K562 (cell line): ENCODE measurements around the gene PEAR1. TPM values are rescaled to one million over a fixed set of nuclear protein-coding genes. Genes with fewer than 3 reads are reported as not detected.

Experiments used
- BCLAF1 ChIP-seq, 2 experiments: fragments of 450-650 bp in 1 of 2; IDR thresholded peaks; 2 replicates each; pipeline ENCODE4 v1.6.1; 2011 to 2017; ENCODE audit warnings: low read depth in 2 of 2, antibody characterized with exemption in 1 of 2, borderline replicate concordance in 1 of 2, low read length in 1 of 2, mild to moderate bottlenecking in 1 of 2, mixed read lengths in 1 of 2; ENCODE audit not compliant: control insufficient read depth in 1 of 2
- BCOR ChIP-seq: fragments of 450-650 bp; IDR thresholded peaks from 2 replicates; pipeline ENCODE4 v1.6.1; 2016
- CBX8 ChIP-seq: fragments of 200-600 bp; sonication (generic); IDR thresholded peaks from 2 replicates; pipeline ENCODE4 v1.6.1; 2012; ENCODE audit warnings: borderline replicate concordance, mixed run types, low read depth, mild to moderate bottlenecking, moderate library complexity, mixed read lengths, low read length, control low read depth, inconsistent platforms; ENCODE audit not compliant: poor library complexity, severe bottlenecking; ENCODE audit errors: extremely low read depth
- CHD4 ChIP-seq: fragments of 200-600 bp; sonication (generic); IDR thresholded peaks from 3 replicates; pipeline ENCODE4 v1.6.1; 2012; ENCODE audit warnings: low read depth, mild to moderate bottlenecking, mixed read lengths, low read length, inconsistent platforms; ENCODE audit not compliant: insufficient read depth, insufficient replicate concordance, poor library complexity, severe bottlenecking
- HEY1 ChIP-seq: fragments of 250-450 bp; sonication (Bioruptor Pico); IDR thresholded peaks from 2 replicates; pipeline ENCODE4 v1.5.0; 2020; ENCODE audit warnings: mild to moderate bottlenecking, moderate library complexity, borderline replicate concordance
- LCOR ChIP-seq: sonication (generic); formaldehyde crosslinking; IDR thresholded peaks from 2 replicates; pipeline ENCODE4 v1.8.0; 2022; ENCODE audit warnings: mild to moderate bottlenecking, missing genetic modification reagents
- LEF1 ChIP-seq: fragments of 450-650 bp; IDR thresholded peaks from 2 replicates; pipeline ENCODE4 v1.6.1; 2016; ENCODE audit warnings: mild to moderate bottlenecking
- MEIS2 ChIP-seq: fragments of 450-650 bp; IDR thresholded peaks from 2 replicates; pipeline ENCODE4 v1.6.1; 2014; ENCODE audit warnings: mild to moderate bottlenecking; ENCODE audit not compliant: partially characterized antibody
- NCOA6 ChIP-seq: fragments of 450-650 bp; IDR thresholded peaks from 2 replicates; pipeline ENCODE4 v1.6.1; 2017; ENCODE audit warnings: mild to moderate bottlenecking
- STAT5A ChIP-seq: IDR thresholded peaks from 2 replicates; pipeline ENCODE4 v1.6.1; 2012; ENCODE audit warnings: low read length, inconsistent platforms, borderline replicate concordance
- TAF7 ChIP-seq: fragments of 450-650 bp; IDR thresholded peaks from 2 replicates; pipeline ENCODE4 v1.6.1; 2016; ENCODE audit warnings: missing genetic modification characterization, missing compliant biosample characterization
- ZNF280A ChIP-seq: fragments of 450-650 bp; IDR thresholded peaks from 2 replicates; pipeline ENCODE4 v1.6.1; 2018; ENCODE audit warnings: mild to moderate bottlenecking, low read depth; ENCODE audit not compliant: partially characterized antibody
- ZNF707 ChIP-seq: fragments of 250-450 bp; sonication (Bioruptor Pico); conservative IDR thresholded peaks from 2 replicates; pipeline ENCODE4 v1.8.0; 2022; ENCODE audit warnings: inconsistent platforms, mild to moderate bottlenecking, moderate library complexity
- polyA plus RNA-seq, 8 experiments: library from polyadenylated mRNA; depleted of rRNA in 4 of 8; stranded (reverse) in 5 of 8; unstranded in 3 of 8; fragments of >200 nt; fragmentation: Nextera tagmentation in 2 of 8; fragmentation: Illumina TruSeq in 1 of 8; extraction: Ambion mirVana in 2 of 8; extraction: Trizol in 1 of 8; gene quantifications; 2 replicates each; pipeline versions ENCODE4 v1.2.1 to v1.2.3, GENCODE V29; 2011 to 2014; ENCODE audit warnings: inconsistent platforms in 1 of 8, missing spikeins in 1 of 8
- total RNA-seq, 7 experiments: library from RNA; depleted of rRNA in 6 of 7; stranded (reverse); fragments of >200 nt in 6 of 7; fragmentation: Illumina TruSeq in 2 of 7; extraction: Trizol in 2 of 7; gene quantifications; 2 replicates each; pipeline versions ENCODE4 v1.2.1 to v1.2.3, GENCODE V29; 2011 to 2021; ENCODE audit warnings: low replicate concordance in 1 of 7
- TF ChIP-seq, protein P1 (sequence below): sonication (generic); formaldehyde crosslinking; IDR thresholded peaks from 2 replicates; pipeline ENCODE4 v1.8.1; 2022; ENCODE audit warnings: missing genetic modification reagents
- TF ChIP-seq, protein P2 (sequence below): fragments of 150-350 bp; IDR thresholded peaks from 2 replicates; pipeline ENCODE4 v1.6.1; 2014; ENCODE audit warnings: low read depth, mild to moderate bottlenecking, low read length, borderline replicate concordance
- TF ChIP-seq, protein P3 (sequence below): fragments of 450-650 bp; conservative IDR thresholded peaks from 2 replicates; pipeline ENCODE4 v1.6.1; 2016; ENCODE audit warnings: missing genetic modification characterization, low read depth, mild to moderate bottlenecking, control low read depth, missing compliant biosample characterization

The PEAR1 gene
- total and polyA plus RNA-seq, 9 of the 15 experiments (the other 6 are each of a cell fraction or from before 2014, with no cell fraction given) = 0.87 to 13.9 (median 6.1) TPM

DNA sequence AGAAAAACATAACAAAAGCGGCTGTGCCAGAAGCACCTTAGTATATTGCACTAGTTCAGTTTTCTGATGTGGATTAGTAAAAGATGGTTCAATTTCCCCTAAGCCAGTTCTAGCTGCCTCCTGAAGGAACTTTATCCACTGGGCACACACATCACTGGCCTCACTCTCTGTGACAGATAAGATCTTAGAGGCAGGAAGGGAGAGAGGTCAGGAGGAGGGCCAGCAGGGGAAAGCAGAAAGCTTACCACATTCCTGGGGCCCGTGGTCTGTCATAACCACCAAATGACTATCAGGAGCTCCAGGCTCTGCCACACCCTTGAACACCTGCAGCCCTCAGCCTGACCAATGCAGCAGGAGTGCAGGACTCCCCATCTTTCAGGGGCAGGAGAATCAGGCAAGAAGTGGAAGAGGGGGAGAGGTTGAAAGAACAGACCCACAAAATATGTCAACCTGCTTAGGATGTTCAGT lies 64.8 kb downstream of the PEAR1 start (continued):
- TF ChIP-seq CHD4 (no peak), ZNF280A (no peak), NCOA6 (no peak), LCOR (CRISPR knock-in tag) (peak; percentile 87), TAF7 (no peak), BCLAF1 (IDR thresholded peaks at IDR 0.05; ENCODE audit: borderline replicate concordance in 1 of 2, control insufficient read depth in 1 of 2, low read depth in 2 of 2, low read length in 1 of 2) (no peak), MEIS2 (peak; percentile 62), CBX8 (no peak), ZNF707 (no peak), HEY1 (CRISPR knock-in tag) (no peak; the same call in 1 of the 2 replicates), BCOR (peak; percentile 71), STAT5A (peak; percentile 89), LEF1 (peak; percentile 93)
- TF ChIP-seq, protein P1, sequence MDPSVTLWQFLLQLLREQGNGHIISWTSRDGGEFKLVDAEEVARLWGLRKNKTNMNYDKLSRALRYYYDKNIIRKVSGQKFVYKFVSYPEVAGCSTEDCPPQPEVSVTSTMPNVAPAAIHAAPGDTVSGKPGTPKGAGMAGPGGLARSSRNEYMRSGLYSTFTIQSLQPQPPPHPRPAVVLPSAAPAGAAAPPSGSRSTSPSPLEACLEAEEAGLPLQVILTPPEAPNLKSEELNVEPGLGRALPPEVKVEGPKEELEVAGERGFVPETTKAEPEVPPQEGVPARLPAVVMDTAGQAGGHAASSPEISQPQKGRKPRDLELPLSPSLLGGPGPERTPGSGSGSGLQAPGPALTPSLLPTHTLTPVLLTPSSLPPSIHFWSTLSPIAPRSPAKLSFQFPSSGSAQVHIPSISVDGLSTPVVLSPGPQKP (CRISPR knock-in tag) = no peak
- TF ChIP-seq, protein P2, sequence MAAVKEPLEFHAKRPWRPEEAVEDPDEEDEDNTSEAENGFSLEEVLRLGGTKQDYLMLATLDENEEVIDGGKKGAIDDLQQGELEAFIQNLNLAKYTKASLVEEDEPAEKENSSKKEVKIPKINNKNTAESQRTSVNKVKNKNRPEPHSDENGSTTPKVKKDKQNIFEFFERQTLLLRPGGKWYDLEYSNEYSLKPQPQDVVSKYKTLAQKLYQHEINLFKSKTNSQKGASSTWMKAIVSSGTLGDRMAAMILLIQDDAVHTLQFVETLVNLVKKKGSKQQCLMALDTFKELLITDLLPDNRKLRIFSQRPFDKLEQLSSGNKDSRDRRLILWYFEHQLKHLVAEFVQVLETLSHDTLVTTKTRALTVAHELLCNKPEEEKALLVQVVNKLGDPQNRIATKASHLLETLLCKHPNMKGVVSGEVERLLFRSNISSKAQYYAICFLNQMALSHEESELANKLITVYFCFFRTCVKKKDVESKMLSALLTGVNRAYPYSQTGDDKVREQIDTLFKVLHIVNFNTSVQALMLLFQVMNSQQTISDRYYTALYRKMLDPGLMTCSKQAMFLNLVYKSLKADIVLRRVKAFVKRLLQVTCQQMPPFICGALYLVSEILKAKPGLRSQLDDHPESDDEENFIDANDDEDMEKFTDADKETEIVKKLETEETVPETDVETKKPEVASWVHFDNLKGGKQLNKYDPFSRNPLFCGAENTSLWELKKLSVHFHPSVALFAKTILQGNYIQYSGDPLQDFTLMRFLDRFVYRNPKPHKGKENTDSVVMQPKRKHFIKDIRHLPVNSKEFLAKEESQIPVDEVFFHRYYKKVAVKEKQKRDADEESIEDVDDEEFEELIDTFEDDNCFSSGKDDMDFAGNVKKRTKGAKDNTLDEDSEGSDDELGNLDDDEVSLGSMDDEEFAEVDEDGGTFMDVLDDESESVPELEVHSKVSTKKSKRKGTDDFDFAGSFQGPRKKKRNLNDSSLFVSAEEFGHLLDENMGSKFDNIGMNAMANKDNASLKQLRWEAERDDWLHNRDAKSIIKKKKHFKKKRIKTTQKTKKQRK = no peak
- TF ChIP-seq, protein P3, sequence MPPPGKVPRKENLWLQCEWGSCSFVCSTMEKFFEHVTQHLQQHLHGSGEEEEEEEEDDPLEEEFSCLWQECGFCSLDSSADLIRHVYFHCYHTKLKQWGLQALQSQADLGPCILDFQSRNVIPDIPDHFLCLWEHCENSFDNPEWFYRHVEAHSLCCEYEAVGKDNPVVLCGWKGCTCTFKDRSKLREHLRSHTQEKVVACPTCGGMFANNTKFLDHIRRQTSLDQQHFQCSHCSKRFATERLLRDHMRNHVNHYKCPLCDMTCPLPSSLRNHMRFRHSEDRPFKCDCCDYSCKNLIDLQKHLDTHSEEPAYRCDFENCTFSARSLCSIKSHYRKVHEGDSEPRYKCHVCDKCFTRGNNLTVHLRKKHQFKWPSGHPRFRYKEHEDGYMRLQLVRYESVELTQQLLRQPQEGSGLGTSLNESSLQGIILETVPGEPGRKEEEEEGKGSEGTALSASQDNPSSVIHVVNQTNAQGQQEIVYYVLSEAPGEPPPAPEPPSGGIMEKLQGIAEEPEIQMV (tag) = no peak
